ENCODE data around the gene POMGNT1. TPM values are rescaled to one million over a fixed set of nuclear protein-coding genes. Genes with fewer than 3 reads are reported as not detected.
"Not testable (repeated sequence)": the region's sequence is repeated elsewhere in the genome, so short reads cannot be mapped to it uniquely, and the experiment has no call there.

The POMGNT1 gene
- total RNA-seq: 26.6 and 38.1 TPM in 2 replicates

DNA sequence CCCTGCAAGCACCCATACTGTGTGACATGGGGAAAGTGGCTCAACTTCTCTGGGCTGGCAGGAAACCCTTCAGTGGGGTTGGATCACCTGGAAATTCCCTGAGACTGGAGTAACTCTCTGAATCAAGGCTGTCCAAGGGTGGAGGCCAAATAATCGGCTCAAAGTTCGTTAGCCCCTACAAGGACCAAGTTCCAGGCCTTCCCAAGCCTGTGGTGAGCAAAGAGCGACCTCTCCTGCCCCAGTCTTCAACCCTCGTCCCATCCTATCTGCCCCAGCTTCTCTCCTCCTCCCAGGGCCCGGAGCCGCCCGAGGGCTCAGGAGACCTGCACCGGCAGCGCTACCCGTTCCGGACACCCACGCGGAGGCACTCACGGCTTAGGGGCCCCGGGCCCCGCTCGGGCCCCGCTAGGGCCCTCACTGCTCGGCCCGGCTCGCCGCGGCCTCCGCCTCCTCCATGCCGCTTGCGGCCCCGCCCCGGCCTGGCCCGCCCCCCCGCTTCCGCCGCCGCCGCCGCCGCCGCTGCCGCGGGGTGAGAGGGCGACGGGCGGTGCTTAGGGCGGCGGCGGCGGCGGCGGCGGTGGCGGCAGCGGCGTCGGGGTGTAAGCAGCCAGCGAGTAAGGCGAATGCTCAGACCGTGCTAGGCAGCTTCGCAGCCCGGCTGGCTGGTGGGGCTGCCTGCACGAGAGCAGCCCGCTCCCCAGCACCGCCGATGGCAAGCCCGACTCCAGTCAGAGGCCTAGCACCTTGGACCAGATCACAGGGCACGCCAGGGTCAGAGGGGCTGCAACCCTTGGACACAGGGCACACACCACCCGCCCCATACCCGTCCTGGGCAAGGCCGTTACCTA, at the start of gene POMGNT1:
Gene POMGNT1 (minus strand): TSS at position 471 of the 848 bp plus-strand sequence. CDS start 613 bp downstream, outside the sequence.
- peak in 1 of 2 donors; percentile 66 for DNase-seq (ENCODE audit: low read depth in 2 of 2)

- DNase-seq (ENCODE audit: low read depth in 2 of 2): peak; percentile 97 to 99
Measured at GRCh38 chr1:46247436-46248121, 49.3 kb upstream of the POMGNT1 start, which contains the start of gene RAD54L. TSS of gene RAD54L (plus strand) at chr1:46247763. CDS start at chr1:46248406, 643 bp downstream.

DNA sequence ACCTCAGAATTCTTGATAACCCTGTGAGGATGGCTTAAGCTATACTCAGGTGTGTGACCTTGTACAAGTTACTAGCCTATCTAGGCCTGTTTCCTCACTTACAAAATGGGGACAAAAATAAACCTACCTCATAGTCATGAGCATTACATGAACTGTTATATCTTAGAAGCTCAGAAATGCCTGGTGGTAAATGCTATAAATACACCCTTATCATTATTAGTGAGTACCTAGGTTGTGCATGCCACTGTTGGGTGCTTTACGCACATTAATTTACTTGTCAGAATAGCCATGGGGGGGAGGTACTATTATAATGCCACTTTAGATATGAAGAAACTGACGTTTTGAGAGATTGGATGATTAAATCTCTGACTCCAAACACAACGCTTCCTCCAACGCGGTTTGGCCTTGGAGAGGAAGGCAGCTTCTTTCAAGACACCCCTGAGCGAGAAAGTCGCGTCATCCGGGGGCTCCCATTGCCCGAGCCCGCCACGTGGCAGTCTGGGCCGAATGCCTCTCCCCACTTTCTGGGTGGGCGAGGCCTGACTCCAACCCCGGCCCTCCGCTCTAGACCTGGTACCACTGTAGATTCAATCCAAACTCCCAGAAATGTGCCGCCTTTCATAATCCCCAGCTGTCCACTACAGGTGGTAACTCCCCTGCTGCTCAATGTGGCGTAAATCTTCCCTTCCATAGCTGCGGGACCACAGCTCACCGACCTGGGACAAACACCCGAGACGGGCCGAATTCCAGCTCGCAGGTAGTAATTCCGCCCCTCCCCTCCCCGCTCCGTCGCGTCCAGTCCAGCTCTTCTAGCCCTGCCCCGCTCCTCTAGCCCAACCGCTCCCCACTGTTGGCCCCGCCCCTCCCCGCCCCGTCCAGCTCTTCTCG, 48.6 kb upstream of the POMGNT1 start:
- DNase-seq (ENCODE audit: low read depth in 2 of 2): peak in 1 of 2 donors; percentile 55

DNA sequence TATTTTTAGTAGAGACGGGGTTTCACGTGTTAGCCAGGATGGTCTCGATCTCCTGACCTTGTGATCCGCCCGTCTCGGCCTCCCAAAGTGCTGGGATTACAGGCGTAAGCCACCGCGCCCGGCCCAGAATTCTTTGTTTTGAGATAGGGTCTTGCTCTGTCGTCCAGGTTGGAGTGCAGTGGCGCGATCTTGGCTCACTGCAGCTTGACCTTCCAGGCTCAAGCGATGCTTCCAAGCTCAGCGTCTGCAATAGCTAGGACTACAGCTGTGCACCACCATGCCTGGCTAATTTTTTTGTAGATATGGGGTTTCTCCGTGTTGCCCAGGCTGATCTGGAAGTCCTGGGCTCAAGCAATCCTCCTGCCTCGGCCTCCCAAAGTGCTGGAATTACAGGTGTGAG, 47.9 kb upstream of the POMGNT1 start:
- DNase-seq (ENCODE audit: low read depth in 2 of 2): not testable (repeated sequence)

GRCh38 chr1:46244656-46245371, 46.6 kb upstream of the POMGNT1 start:
- peak in 1 of 2 donors; percentile 21 for DNase-seq (ENCODE audit: low read depth in 2 of 2)

- DNase-seq (ENCODE audit: low read depth in 2 of 2): not testable (repeated sequence)
Measured at GRCh38 chr1:46243831-46244230, 45.6 kb upstream of the POMGNT1 start.

- DNase-seq (ENCODE audit: low read depth in 2 of 2): no peak
Measured at GRCh38 chr1:46242918-46243317, 44.7 kb upstream of the POMGNT1 start.

DNA sequence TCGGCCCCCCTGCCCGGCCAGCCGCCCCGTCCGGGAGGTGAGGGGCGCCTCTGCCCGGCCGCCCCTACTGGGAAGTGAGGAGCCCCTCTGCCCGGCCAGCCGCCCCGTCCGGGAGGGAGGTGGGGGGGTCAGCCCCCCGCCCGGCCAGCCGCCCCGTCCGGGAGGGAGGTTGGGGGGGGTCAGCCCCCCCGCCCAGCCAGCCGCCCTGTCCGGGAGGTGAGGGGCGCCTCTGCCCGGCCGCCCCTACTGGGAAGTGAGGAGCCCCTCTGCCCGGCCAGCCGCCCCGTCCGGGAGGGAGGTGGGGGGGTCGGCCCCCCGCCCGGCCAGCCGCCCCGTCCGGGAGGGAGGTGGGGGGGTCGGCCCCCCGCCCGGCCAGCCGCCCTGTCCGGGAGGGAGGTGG, 43.5 kb upstream of the POMGNT1 start:
- DNase-seq (ENCODE audit: low read depth in 2 of 2): not testable (repeated sequence)

DNA sequence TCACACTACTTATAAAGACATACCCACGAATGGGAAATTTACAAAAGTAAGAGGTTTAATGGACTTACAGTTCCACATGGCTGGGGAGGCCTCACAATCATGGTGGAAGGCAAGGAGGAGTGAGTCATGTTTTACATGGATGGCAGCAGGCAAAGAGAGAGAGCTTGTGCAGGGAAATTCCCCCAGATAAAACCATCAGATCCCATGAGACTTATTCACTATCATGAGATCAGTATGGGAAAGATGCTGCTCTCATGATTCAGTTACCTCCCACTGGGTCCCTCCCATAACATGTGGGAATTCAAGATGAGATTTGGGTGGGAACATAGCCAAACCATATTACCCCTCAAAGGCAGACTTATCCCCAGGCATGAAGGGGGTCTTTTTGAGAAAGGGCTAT, 40.6 kb upstream of the POMGNT1 start:
- not testable (repeated sequence) for DNase-seq (ENCODE audit: low read depth in 2 of 2)

- no peak for DNase-seq (ENCODE audit: low read depth in 2 of 2)
Measured at GRCh38 chr1:46236882-46237281, 38.6 kb upstream of the POMGNT1 start.

- not testable (repeated sequence) for DNase-seq (ENCODE audit: low read depth in 2 of 2)
Measured at GRCh38 chr1:46231231-46231630, 33.0 kb upstream of the POMGNT1 start.

GRCh38 chr1:46224966-46225365, 26.7 kb upstream of the POMGNT1 start:
- DNase-seq (ENCODE audit: low read depth in 2 of 2): no peak

- DNase-seq (ENCODE audit: low read depth in 2 of 2): peak; percentile 68 to 90
Measured at GRCh38 chr1:46223472-46223943, 25.3 kb upstream of the POMGNT1 start.

DNA sequence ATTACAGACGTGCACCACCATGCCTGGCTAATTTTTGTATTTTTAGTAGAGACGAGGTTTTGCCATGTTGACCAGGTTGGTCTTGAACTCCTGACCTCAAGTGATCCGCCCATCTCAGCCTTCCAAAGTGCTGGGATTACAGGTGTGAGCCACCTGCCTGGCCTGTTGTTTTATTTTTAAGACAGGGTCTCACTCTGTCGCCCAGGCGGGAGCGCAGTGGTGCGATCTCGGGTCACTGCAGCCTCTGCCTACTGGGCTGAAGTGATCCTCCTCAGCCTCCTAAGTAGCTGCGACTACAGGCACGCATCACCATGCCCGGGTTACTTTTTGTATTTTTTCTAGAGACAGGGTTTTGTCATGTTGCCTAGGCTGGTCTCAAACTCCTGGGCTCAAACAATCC, 24.8 kb upstream of the POMGNT1 start:
- not testable (repeated sequence) for DNase-seq (ENCODE audit: low read depth in 2 of 2)

DNA sequence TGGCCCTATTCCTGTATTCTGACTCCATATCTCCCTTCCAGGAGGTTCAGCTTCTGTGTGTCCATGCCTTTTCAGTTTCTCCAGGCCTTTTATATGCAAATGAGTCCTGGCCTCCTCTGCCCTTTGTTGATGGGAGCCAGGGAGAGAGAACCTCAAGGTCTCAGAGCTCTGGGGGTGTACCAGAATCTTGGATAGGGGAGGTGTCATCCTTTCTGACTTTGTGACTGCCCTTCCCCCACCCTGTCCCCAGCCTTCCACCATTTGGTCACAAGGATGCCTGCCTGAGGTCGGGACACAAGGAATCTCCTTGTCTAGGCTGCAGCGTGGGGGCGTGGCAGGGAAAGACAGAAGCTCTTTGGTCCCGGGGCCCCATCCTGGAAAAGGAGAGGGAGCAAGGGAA, 23.5 kb upstream of the POMGNT1 start:
- no peak for DNase-seq (ENCODE audit: low read depth in 2 of 2)

- DNase-seq (ENCODE audit: low read depth in 2 of 2): no peak
Measured at GRCh38 chr1:46220808-46221207, 22.6 kb upstream of the POMGNT1 start.

- DNase-seq (ENCODE audit: low read depth in 2 of 2): no peak
Measured at GRCh38 chr1:46219551-46220520, 21.6 kb upstream of the POMGNT1 start.

GRCh38 chr1:46218443-46218842, 20.2 kb upstream of the POMGNT1 start:
- no peak for DNase-seq (ENCODE audit: low read depth in 2 of 2)

GRCh38 chr1:46215504-46215903, 17.3 kb upstream of the POMGNT1 start:
- DNase-seq (ENCODE audit: low read depth in 2 of 2): no peak
